Transverse colon (tissue), 4 donors: Measurements from ENCODE around the gene APBA1. TPM values are rescaled to one million over a fixed set of nuclear protein-coding genes. Genes with fewer than 3 reads are reported as not detected.

Experiments
- DNase-seq: peaks from one replicate; pipeline ENCODE4 v3.0.0-alpha.2; 2019
- H3K27ac ChIP-seq, 4 donors: fragments of 200-600 bp; sonication (generic); 2 replicates each; pipeline ENCODE4 v1.5.1; 2016 to 2018; ENCODE audit warnings: inconsistent platforms in 4 of 4
- H3K27me3 ChIP-seq: fragments of 200-600 bp; sonication (generic); 2 replicates; pipeline ENCODE4 v1.5.1; 2017; ENCODE audit warnings: inconsistent platforms
- H3K36me3 ChIP-seq, 4 donors: fragments of 200-600 bp; sonication (generic); 2 replicates each; pipeline ENCODE4 v1.5.1; 2017 to 2019; ENCODE audit warnings: inconsistent platforms in 4 of 4
- H3K4me1 ChIP-seq, 4 donors: fragments of 200-600 bp; sonication (generic); 2 replicates each; pipeline ENCODE4 v1.5.1; 2017 to 2020; ENCODE audit warnings: inconsistent platforms in 4 of 4
- H3K4me3 ChIP-seq, 4 donors: fragments of 200-600 bp; sonication (generic); 1 replicate in 1 of 4; 2 replicates in 3 of 4; pipeline versions ENCODE4 v1.5.1 to v1.6.1; 2017 to 2019; ENCODE audit warnings: inconsistent platforms in 4 of 4
- H3K9me3 ChIP-seq, 2 donors: fragments of 200-600 bp; sonication (generic); 2 replicates each; pipeline ENCODE4 v1.5.1; 2017 to 2019; ENCODE audit warnings: inconsistent platforms in 2 of 2
- EP300 ChIP-seq: sonication (generic); formaldehyde crosslinking; IDR thresholded peaks from one replicate; pipeline ENCODE4 v1.6.1; 2017; ENCODE audit warnings: antibody characterized with exemption, low read depth
- POLR2A ChIP-seq: fragments of 450-650 bp; IDR thresholded peaks from one replicate; pipeline ENCODE4 v1.6.1; 2016; ENCODE audit warnings: antibody characterized with exemption, mild to moderate bottlenecking, moderate library complexity
- POLR2AphosphoS5 ChIP-seq, 3 donors: sonication (generic); formaldehyde crosslinking; IDR thresholded peaks; one replicate each; pipeline ENCODE4 v1.6.1; 2016; ENCODE audit warnings: antibody characterized with exemption in 3 of 3
- WGBS, 2 donors: methylation state at CpG; one replicate each; pipeline ENCODE4 v1.1.5; 2018; ENCODE audit warnings: low coverage in 1 of 2; 5-methylcytosine and 5-hydroxymethylcytosine counted together
- in situ Hi-C, 4 donors: fragments of 200-750 bp; cut with MboI; loops; one replicate each; pipeline versions ENCODE4 v1.15.0 to v1.15.1; 2017; ENCODE audit warnings: low sequenced_read_pairs in 3 of 4, low pct_ligation_motif_present in 1 of 4, low pct_unique_long_range_greater_than_20kb in 1 of 4
- intact Hi-C: fragments of 100-400 bp; cut with DNase I; formaldehyde crosslinking; loops from one replicate; pipeline ENCODE4 v1.15.1; 2023; ENCODE audit warnings: low total_unique reads
- total RNA-seq, 4 donors: library from RNA; depleted of rRNA; stranded (reverse); fragments of >200 nt; gene quantifications; one replicate each; pipeline ENCODE4 v1.1.0, GENCODE V29; 2016
- TF ChIP-seq, protein P1 (sequence below), 5 experiments: fragments of 200-600 bp in 3 of 5; fragments of 450-650 bp in 2 of 5; sonication (generic) in 3 of 5; IDR thresholded peaks; 1 replicate in 2 of 5; 2 replicates in 3 of 5; pipeline ENCODE4 v1.5.1; 2016 to 2017; ENCODE audit warnings: antibody characterized with exemption in 5 of 5, inconsistent platforms in 3 of 5, mild to moderate bottlenecking in 2 of 5, moderate library complexity in 1 of 5

The APBA1 gene
- total RNA-seq, 4 donors from 2014 or later, result 7.6 to 11.6 (median 10.2) TPM

DNA sequence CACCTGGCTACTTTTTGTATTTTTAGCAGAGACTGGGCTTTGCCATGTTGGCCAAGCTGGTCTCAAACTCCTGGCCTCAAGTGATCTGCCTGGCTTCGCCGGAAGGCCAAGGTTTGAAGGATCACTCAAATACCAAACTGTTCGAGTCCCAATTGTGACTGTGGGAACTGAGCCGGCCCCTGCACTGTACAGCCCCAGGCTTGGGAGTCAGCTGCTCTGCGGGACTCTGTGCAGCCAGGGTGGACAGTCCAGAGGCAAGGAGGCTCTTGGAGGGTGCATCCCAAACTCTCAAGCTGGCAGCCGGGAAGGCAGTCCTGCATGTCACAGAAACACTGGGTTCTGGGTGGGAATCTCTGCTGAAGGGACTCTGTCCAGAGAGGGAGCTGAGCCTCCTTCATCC lies 238.2 kb downstream of the APBA1 start:
- intact Hi-C loops (no loop called here), in situ Hi-C loops (loop anchor here in 1 of 4 donors (25.0 kb wide), 1 partner anchor 453 kb away; no protein-coding TSS in a partner anchor)
- DNase-seq, result no peak

DNA sequence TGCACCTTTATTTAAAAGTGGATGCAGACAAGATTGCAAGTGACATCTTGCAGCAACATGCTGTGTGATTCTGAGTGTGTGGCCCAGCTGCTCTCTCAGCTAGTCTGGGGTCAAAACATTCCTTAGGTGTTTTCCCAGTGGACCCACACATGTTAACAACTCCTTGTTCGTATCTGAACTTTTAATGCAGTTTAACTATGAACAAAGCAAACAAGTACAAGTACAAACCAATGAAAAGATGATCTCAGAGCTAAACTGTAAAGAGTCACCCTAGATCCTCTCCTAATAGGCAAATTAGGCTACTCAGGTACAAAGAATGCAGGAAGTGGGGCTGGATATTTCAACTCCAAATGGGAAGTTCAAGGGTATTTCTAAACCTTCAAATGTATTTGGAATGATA lies 238.8 kb downstream of the APBA1 start:
- Histone ChIP-seq H3K27ac (no peak overlapping the region), H3K4me1 (no peaks in the 10 kb centered on the region), H3K36me3 (no peaks in the 10 kb centered on the region), H3K4me3 (no peak overlapping the region), H3K9me3 (no peaks in the 10 kb centered on the region), H3K27me3 (no peaks in the 10 kb centered on the region)
- WGBS, 2 donors, result 36 to 37% methylated on average over 1 of the region's 1 CpG
- intact Hi-C loops, result no loop called here
- TF ChIP-seq POLR2A, result no peak
- TF ChIP-seq EP300, result no peak
- TF ChIP-seq, protein P1, sequence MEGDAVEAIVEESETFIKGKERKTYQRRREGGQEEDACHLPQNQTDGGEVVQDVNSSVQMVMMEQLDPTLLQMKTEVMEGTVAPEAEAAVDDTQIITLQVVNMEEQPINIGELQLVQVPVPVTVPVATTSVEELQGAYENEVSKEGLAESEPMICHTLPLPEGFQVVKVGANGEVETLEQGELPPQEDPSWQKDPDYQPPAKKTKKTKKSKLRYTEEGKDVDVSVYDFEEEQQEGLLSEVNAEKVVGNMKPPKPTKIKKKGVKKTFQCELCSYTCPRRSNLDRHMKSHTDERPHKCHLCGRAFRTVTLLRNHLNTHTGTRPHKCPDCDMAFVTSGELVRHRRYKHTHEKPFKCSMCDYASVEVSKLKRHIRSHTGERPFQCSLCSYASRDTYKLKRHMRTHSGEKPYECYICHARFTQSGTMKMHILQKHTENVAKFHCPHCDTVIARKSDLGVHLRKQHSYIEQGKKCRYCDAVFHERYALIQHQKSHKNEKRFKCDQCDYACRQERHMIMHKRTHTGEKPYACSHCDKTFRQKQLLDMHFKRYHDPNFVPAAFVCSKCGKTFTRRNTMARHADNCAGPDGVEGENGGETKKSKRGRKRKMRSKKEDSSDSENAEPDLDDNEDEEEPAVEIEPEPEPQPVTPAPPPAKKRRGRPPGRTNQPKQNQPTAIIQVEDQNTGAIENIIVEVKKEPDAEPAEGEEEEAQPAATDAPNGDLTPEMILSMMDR (IDR thresholded peaks at IDR 0.05), result no peak
- TF ChIP-seq POLR2AphosphoS5 (IDR thresholded peaks at IDR 0.05), result no peak
- DNase-seq, result no peak
- in situ Hi-C loops, result loop anchor here in 1 of 4 donors (25.0 kb wide), 1 partner anchor 454 kb away; no protein-coding TSS in a partner anchor

More for the DNA sequence above, 238.2 kb downstream of the APBA1 start:
- Histone ChIP-seq H3K27me3 (no peaks in the 10 kb centered on the region), H3K4me1 (no peaks in the 10 kb centered on the region), H3K4me3 (no peak overlapping the region), H3K36me3 (no peaks in the 10 kb centered on the region), H3K27ac (no peak overlapping the region), H3K9me3 (no peaks in the 10 kb centered on the region)
- 86% methylated on average over 6 of the region's 6 CpGs; no CpG with 5 or more reads in 1 of the 2 donors for WGBS, 2 donors
- TF ChIP-seq, protein P1 (IDR thresholded peaks at IDR 0.05), result no peak
- no peak for TF ChIP-seq POLR2AphosphoS5 (IDR thresholded peaks at IDR 0.05)
- no peak for TF ChIP-seq POLR2A
- no peak for TF ChIP-seq EP300

GRCh38 chr9:69432623-69433022 lies 239.5 kb downstream of the APBA1 start:
- H3K4me3 ChIP-seq, result no peak overlapping the region
- no peaks in the 10 kb centered on the region for H3K27me3 ChIP-seq
- TF ChIP-seq POLR2AphosphoS5 (IDR thresholded peaks at IDR 0.05), result no peak
- no peak for TF ChIP-seq EP300
- TF ChIP-seq, protein P1 (IDR thresholded peaks at IDR 0.05), result no peak
- no peak for TF ChIP-seq POLR2A
- H3K4me1 ChIP-seq, result no peaks in the 10 kb centered on the region
- no peak overlapping the region for H3K27ac ChIP-seq
- WGBS, 2 donors, result 92% methylated on average over 11 of the region's 11 CpGs; no CpG with 5 or more reads in 1 of the 2 donors
- no peaks in the 10 kb centered on the region for H3K36me3 ChIP-seq
- DNase-seq, result no peak
- no peaks in the 10 kb centered on the region for H3K9me3 ChIP-seq
- intact Hi-C loops, result no loop called here
- in situ Hi-C loops, result loop anchor here in 1 of 4 donors (25.0 kb wide), 1 partner anchor 455 kb away; no protein-coding TSS in a partner anchor

- Histone ChIP-seq H3K4me3 (no peak overlapping the region), H3K4me1 (no peaks in the 10 kb centered on the region), H3K27me3 (no peaks in the 10 kb centered on the region), H3K27ac (no peak overlapping the region), H3K9me3 (no peaks in the 10 kb centered on the region), H3K36me3 (no peaks in the 10 kb centered on the region)
- TF ChIP-seq EP300, result no peak
- TF ChIP-seq POLR2A, result no peak
- TF ChIP-seq, protein P1 (IDR thresholded peaks at IDR 0.05), result no peak
- no peak for TF ChIP-seq POLR2AphosphoS5 (IDR thresholded peaks at IDR 0.05)
- DNase-seq, result no peak
- 71% methylated on average over 1 of the region's 1 CpG; no CpG with 5 or more reads in 1 of the 2 donors for WGBS, 2 donors
- intact Hi-C loops (no loop called here), in situ Hi-C loops (loop anchor here in 1 of 4 donors (25.0 kb wide), 1 partner anchor 456 kb away; no protein-coding TSS in a partner anchor)
These were observed 240.4 kb downstream of the APBA1 start for GRCh38 chr9:69431777-69432176.
